ENCODE data around the gene OLFM4.

The OLFM4 gene

DNA sequence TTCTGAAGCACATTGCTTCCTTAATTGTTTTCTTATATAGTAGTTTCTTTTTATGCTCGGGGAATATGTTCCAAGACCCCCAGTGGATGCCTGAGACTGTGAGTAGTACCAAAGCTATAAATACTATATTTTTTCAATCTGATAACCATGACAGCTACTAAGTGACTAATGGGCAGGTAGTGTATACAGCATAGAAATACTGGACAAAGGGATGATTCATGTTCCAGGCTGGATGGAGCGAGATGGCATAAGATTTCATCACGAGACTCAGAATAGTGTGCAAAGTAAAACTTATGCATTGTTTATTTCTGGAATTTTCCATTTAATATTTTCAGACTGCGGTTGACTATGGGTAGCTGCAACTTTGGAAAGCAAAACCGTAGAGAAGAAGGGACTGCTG, 47.9 kb upstream of the OLFM4 start:
- CTCF ChIA-PET = no interaction called here

GRCh38 chr13:52983836-52984235, 44.8 kb upstream of the OLFM4 start:
- CTCF ChIA-PET = interaction anchor here (0.6 to 2.4 kb wide), 3 partner anchors 16 to 168 kb away, joined by 3 to 15 read pairs (median 4); no protein-coding TSS in a partner anchor

More for the DNA sequence above, 47.9 kb upstream of the OLFM4 start:
- TF ChIP-seq KLF1 (tag by site-specific recombination; IDR thresholded peaks at IDR 0.05) (no peak), ZNF274 (IDR thresholded peaks at IDR 0.05; ENCODE audit: low read length) (no peak), ZNF274 (tag by site-specific recombination; IDR thresholded peaks at IDR 0.05; ENCODE audit: borderline replicate concordance) (no peak), ZNF48 (tag by site-specific recombination; IDR thresholded peaks at IDR 0.05) (no peak), ZNF560 (tag by site-specific recombination; IDR thresholded peaks at IDR 0.05; ENCODE audit: borderline replicate concordance) (no peak), ZNF510 (tag by site-specific recombination; IDR thresholded peaks at IDR 0.05; ENCODE audit: insufficient replicate concordance) (no peak)
- H3K9me3 ChIP-seq (ENCODE audit: control insufficient read depth, insufficient read depth, low read depth, low read length) = no peaks in the 10 kb centered on the region
- H3K36me3 ChIP-seq (ENCODE audit: control insufficient read depth in 2 of 2, insufficient read depth in 1 of 2, low read length in 2 of 2) = no peaks in the 10 kb centered on the region
- POLR2A ChIA-PET = no interaction called here
- no peak overlapping the region for H3K27ac ChIP-seq (ENCODE audit: extremely low read depth, low read depth, low read length)
- no peaks in the 10 kb centered on the region for H3K4me1 ChIP-seq (ENCODE audit: control insufficient read depth, insufficient read depth, low read length)
- H3K4me3 ChIP-seq (ENCODE audit: low read depth, low read length) = no peak overlapping the region

More at GRCh38 chr13:52983836-52984235, 44.8 kb upstream of the OLFM4 start:
- TF ChIP-seq ZNF280D (tag by site-specific recombination; IDR thresholded peaks at IDR 0.05) (no peak), ZNF266 (tag by site-specific recombination; IDR thresholded peaks at IDR 0.05; ENCODE audit: low read depth) (no peak), ZSCAN23 (tag by site-specific recombination; IDR thresholded peaks at IDR 0.05) (no peak), ZNF529 (tag by site-specific recombination; IDR thresholded peaks at IDR 0.05; ENCODE audit: insufficient replicate concordance) (no peak), SETDB1 (IDR thresholded peaks at IDR 0.05; ENCODE audit: insufficient read length, low read length) (no peak), ZBTB21 (tag by site-specific recombination; IDR thresholded peaks at IDR 0.05) (no peak), ZXDB (tag by site-specific recombination; IDR thresholded peaks at IDR 0.05) (no peak), ZBTB48 (tag by site-specific recombination; IDR thresholded peaks at IDR 0.05) (no peak), HOXA7 (CRISPR knock-in tag; IDR thresholded peaks at IDR 0.05; ENCODE audit: borderline replicate concordance) (no peak), PRDM10 (tag by site-specific recombination; IDR thresholded peaks at IDR 0.05) (no peak), ZNF777 (tag by site-specific recombination; IDR thresholded peaks at IDR 0.05; ENCODE audit: borderline replicate concordance) (no peak), ZNF626 (tag by site-specific recombination; IDR thresholded peaks at IDR 0.05) (no peak), ZNF623 (tag by site-specific recombination; IDR thresholded peaks at IDR 0.05) (no peak)
- TF ChIP-seq, protein P1, sequence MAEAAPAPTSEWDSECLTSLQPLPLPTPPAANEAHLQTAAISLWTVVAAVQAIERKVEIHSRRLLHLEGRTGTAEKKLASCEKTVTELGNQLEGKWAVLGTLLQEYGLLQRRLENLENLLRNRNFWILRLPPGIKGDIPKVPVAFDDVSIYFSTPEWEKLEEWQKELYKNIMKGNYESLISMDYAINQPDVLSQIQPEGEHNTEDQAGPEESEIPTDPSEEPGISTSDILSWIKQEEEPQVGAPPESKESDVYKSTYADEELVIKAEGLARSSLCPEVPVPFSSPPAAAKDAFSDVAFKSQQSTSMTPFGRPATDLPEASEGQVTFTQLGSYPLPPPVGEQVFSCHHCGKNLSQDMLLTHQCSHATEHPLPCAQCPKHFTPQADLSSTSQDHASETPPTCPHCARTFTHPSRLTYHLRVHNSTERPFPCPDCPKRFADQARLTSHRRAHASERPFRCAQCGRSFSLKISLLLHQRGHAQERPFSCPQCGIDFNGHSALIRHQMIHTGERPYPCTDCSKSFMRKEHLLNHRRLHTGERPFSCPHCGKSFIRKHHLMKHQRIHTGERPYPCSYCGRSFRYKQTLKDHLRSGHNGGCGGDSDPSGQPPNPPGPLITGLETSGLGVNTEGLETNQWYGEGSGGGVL (tag by site-specific recombination; IDR thresholded peaks at IDR 0.05) = no peak
- TF ChIP-seq, protein P2, sequence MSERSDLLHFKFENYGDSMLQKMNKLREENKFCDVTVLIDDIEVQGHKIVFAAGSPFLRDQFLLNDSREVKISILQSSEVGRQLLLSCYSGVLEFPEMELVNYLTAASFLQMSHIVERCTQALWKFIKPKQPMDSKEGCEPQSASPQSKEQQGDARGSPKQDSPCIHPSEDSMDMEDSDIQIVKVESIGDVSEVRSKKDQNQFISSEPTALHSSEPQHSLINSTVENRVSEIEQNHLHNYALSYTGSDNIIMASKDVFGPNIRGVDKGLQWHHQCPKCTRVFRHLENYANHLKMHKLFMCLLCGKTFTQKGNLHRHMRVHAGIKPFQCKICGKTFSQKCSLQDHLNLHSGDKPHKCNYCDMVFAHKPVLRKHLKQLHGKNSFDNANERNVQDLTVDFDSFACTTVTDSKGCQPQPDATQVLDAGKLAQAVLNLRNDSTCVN (tag by site-specific recombination; optimal IDR thresholded peaks at IDR 0.05) = no peak
- TF ChIP-seq, protein P3, sequence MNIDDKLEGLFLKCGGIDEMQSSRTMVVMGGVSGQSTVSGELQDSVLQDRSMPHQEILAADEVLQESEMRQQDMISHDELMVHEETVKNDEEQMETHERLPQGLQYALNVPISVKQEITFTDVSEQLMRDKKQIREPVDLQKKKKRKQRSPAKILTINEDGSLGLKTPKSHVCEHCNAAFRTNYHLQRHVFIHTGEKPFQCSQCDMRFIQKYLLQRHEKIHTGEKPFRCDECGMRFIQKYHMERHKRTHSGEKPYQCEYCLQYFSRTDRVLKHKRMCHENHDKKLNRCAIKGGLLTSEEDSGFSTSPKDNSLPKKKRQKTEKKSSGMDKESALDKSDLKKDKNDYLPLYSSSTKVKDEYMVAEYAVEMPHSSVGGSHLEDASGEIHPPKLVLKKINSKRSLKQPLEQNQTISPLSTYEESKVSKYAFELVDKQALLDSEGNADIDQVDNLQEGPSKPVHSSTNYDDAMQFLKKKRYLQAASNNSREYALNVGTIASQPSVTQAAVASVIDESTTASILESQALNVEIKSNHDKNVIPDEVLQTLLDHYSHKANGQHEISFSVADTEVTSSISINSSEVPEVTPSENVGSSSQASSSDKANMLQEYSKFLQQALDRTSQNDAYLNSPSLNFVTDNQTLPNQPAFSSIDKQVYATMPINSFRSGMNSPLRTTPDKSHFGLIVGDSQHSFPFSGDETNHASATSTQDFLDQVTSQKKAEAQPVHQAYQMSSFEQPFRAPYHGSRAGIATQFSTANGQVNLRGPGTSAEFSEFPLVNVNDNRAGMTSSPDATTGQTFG (tag by site-specific recombination; IDR thresholded peaks at IDR 0.05; ENCODE audit: borderline replicate concordance) = no peak
- Histone ChIP-seq H3K4me3 (ENCODE audit: low read depth, low read length) (no peak overlapping the region), H3K36me3 (ENCODE audit: control insufficient read depth in 2 of 2, insufficient read depth in 1 of 2, low read length in 2 of 2) (no peaks in the 10 kb centered on the region), H3K27ac (ENCODE audit: extremely low read depth, low read depth, low read length) (no peak overlapping the region), H3K4me1 (ENCODE audit: control insufficient read depth, insufficient read depth, low read length) (no peaks in the 10 kb centered on the region), H3K9me3 (ENCODE audit: control insufficient read depth, insufficient read depth, low read depth, low read length) (no peaks in the 10 kb centered on the region)
- POLR2A ChIA-PET = no interaction called here

All from HEK293 (cell line).